T-helper 1 cell treated with Interleukin-12 subunit alpha and Interleukin-12 subunit beta and Interleukin-4 antibody, amounts not matched to agents 30 ng/mL and 1 ng/mL, for 36 hours (primary cell): Measurements from ENCODE around the gene PCED1A. TPM values are rescaled to one million over a fixed set of nuclear protein-coding genes. Genes with fewer than 3 reads are reported as not detected.

ENCODE experiments used
- total RNA-seq: library from RNA; stranded (reverse); gene quantifications from 2 replicates; pipeline ENCODE4 v1.2.3, GENCODE V29; 2022

PCED1A gene
- total RNA-seq, 1 donor from 2014 or later, result 23.0 TPM

Other genes with a start within 250 kb of the PCED1A start
- 381 and 386 TPM in 2 replicates for gene NOP56, start 188.0 kb downstream of the PCED1A start, total RNA-seq
- 109 and 111 TPM in 2 replicates for gene IDH3B, start 176.4 kb downstream of the PCED1A start, total RNA-seq
- 32.4 and 33.3 TPM in 2 replicates for gene EBF4, start 147.9 kb downstream of the PCED1A start, total RNA-seq
- 0.49 and 0.51 TPM in 2 replicates for gene CPXM1, start 40.0 kb downstream of the PCED1A start, total RNA-seq
- not detected in 2 replicates for gene C20orf141, start 25.7 kb downstream of the PCED1A start, total RNA-seq
- gene TMEM239, start 24.3 kb downstream of the PCED1A start, total RNA-seq, result not detected in 2 replicates
- gene VPS16, start 90 bp upstream of the PCED1A start, total RNA-seq, result 61.1 and 63.6 TPM in 2 replicates
- 67.0 and 68.5 TPM in 2 replicates for gene PTPRA, start 32.8 kb upstream of the PCED1A start, total RNA-seq
- 1.3 and 1.8 TPM in 2 replicates for gene GNRH2, start 203.0 kb upstream of the PCED1A start, total RNA-seq
- 37.7 and 39.5 TPM in 2 replicates for gene MRPS26, start 205.4 kb upstream of the PCED1A start, total RNA-seq
- gene OXT, start 231.0 kb upstream of the PCED1A start, total RNA-seq, result 0.61 TPM in 1 of 2 replicates, not detected in the other
- not detected in 2 replicates for gene AVP, start 244.1 kb upstream of the PCED1A start, total RNA-seq